HEK293T (cell line): ENCODE data around the gene CLUH.

Experiments used
- CTCF ChIA-PET: fragments of 350-600 bp; formaldehyde crosslinking; extraction: SDS; loops from one replicate; lab custom pipeline; 2021; ENCODE audit warnings: antibody characterized with exemption, inconsistent platforms; lab: Yijun Ruan, JAX
- POLR2A ChIA-PET: fragments of 350-600 bp; formaldehyde crosslinking; extraction: SDS; loops from one replicate; lab custom pipeline; 2020; ENCODE audit warnings: antibody characterized with exemption, inconsistent platforms; lab: Yijun Ruan, JAX
- DNase-seq: peaks from one replicate; pipeline ENCODE4 v3.0.0; 2012; ENCODE audit warnings: mixed read lengths; ENCODE audit errors: extremely low spot score
- ARNT ChIP-seq: fragments of 450-650 bp; IDR thresholded peaks from 2 replicates; pipeline ENCODE4 v1.6.1; 2017; ENCODE audit warnings: mild to moderate bottlenecking
- BHLHE40 ChIP-seq: fragments of 450-650 bp; IDR thresholded peaks from 2 replicates; pipeline ENCODE4 v1.6.1; 2016; ENCODE audit warnings: mild to moderate bottlenecking, moderate library complexity, borderline replicate concordance
- CTBP1 ChIP-seq: fragments of 450-650 bp; IDR thresholded peaks from 2 replicates; pipeline ENCODE4 v1.6.1; 2016; ENCODE audit warnings: borderline replicate concordance
- ELF4 ChIP-seq: fragments of 450-650 bp; IDR thresholded peaks from 2 replicates; pipeline ENCODE4 v1.6.1; 2017; ENCODE audit warnings: antibody characterized with exemption
- FOXA1 ChIP-seq: fragments of 450-650 bp; IDR thresholded peaks from 2 replicates; pipeline ENCODE4 v1.6.1; 2016; ENCODE audit warnings: mild to moderate bottlenecking
- FOXK2 ChIP-seq: fragments of 450-650 bp; IDR thresholded peaks from 2 replicates; pipeline ENCODE4 v1.6.1; 2016; ENCODE audit warnings: mild to moderate bottlenecking
- FOXM1 ChIP-seq: fragments of 450-650 bp; IDR thresholded peaks from 2 replicates; pipeline ENCODE4 v1.6.1; 2017; ENCODE audit warnings: mild to moderate bottlenecking, borderline replicate concordance
- HDGF ChIP-seq: fragments of 450-650 bp; IDR thresholded peaks from 2 replicates; pipeline ENCODE4 v1.6.1; 2017; ENCODE audit warnings: antibody characterized with exemption, borderline replicate concordance
- L3MBTL2 ChIP-seq: fragments of 450-650 bp; conservative IDR thresholded peaks from 2 replicates; pipeline ENCODE4 v1.6.1; 2016; ENCODE audit warnings: mild to moderate bottlenecking
- LEF1 ChIP-seq: fragments of 450-650 bp; IDR thresholded peaks from 2 replicates; pipeline ENCODE4 v1.6.1; 2017; ENCODE audit warnings: mild to moderate bottlenecking, borderline replicate concordance
- NFRKB ChIP-seq: fragments of 450-650 bp; IDR thresholded peaks from 2 replicates; pipeline ENCODE4 v1.6.1; 2016; ENCODE audit warnings: mild to moderate bottlenecking, moderate library complexity
- SP1 ChIP-seq: fragments of 450-650 bp; IDR thresholded peaks from 2 replicates; pipeline ENCODE4 v1.6.1; 2017
- SUZ12 ChIP-seq: fragments of 450-650 bp; IDR thresholded peaks from 2 replicates; pipeline ENCODE4 v1.6.1; 2016; ENCODE audit warnings: mild to moderate bottlenecking
- TARDBP ChIP-seq: fragments of 450-650 bp; IDR thresholded peaks from 2 replicates; pipeline ENCODE4 v1.6.1; 2016
- ZNF384 ChIP-seq: fragments of 450-650 bp; IDR thresholded peaks from 2 replicates; pipeline ENCODE4 v1.6.1; 2016
- TF ChIP-seq, protein P1 (sequence below): fragments of 450-650 bp; IDR thresholded peaks from 2 replicates; pipeline ENCODE4 v1.6.1; 2016

The CLUH gene

GRCh38 chr17:2734939-2735338 lies 23.4 kb upstream of the CLUH start:
- ChIA-PET POLR2A (no interaction called here), CTCF (no interaction called here)
- no peak for DNase-seq
- TF ChIP-seq BHLHE40 (no peak), ARNT (no peak), CTBP1 (no peak), FOXK2 (no peak), LEF1 (no peak), ELF4 (no peak), ZNF384 (no peak), FOXM1 (no peak), FOXA1 (no peak), HDGF (no peak), L3MBTL2 (no peak), TARDBP (no peak)
- TF ChIP-seq, protein P1, sequence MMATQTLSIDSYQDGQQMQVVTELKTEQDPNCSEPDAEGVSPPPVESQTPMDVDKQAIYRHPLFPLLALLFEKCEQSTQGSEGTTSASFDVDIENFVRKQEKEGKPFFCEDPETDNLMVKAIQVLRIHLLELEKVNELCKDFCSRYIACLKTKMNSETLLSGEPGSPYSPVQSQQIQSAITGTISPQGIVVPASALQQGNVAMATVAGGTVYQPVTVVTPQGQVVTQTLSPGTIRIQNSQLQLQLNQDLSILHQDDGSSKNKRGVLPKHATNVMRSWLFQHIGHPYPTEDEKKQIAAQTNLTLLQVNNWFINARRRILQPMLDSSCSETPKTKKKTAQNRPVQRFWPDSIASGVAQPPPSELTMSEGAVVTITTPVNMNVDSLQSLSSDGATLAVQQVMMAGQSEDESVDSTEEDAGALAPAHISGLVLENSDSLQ, result no peak

DNA sequence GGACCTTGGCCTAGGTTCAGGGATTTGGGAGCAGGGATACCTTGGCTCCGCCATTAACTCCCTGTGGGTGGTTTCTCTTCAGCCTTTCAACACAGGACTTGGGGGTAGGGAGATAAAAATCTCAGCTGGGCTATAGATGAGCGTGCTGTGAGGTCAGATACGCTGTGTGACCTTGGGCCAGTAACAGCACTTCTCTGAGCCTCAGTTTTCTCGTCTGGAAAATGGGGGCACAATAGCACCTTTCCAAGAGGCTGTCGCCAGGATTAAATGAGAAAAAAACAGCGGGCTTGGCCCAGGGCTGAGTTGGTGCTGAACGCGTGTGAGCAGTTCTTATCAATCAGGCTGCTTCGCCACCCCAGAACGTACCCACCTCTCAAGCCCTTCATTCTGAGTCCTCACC lies 20.2 kb upstream of the CLUH start:
- DNase-seq, result no peak
- ChIA-PET CTCF (no interaction called here), POLR2A (no interaction called here)
- TF ChIP-seq FOXK2, result no peak

GRCh38 chr17:2730764-2731353 lies 19.3 kb upstream of the CLUH start:
- POLR2A ChIA-PET, result no interaction called here
- TF ChIP-seq BHLHE40 (no peak), ELF4 (no peak), CTBP1 (no peak), SUZ12 (no peak), TARDBP (no peak), ARNT (no peak)
- CTCF ChIA-PET, result no interaction called here
- DNase-seq, result no peak

DNA sequence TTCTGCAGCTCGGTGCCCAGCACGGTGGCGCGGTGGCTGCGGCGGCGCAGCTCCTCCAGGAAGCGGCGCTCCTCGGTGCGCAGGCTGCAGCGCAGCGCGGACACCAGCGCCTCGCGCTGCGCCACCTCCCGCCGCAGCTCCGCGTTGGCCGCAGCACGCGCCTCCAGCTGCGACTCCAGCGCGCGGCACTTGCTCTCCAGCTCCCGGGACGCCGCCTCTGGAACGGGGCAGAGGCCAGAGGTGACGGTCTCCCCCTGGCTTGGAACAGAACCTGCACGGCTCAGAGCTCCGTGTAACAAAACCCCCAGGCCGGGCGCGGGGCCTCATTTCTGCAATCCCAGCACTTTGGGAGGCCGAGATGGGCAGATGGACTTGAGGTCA lies 13.2 kb upstream of the CLUH start:
- ChIA-PET POLR2A (no interaction called here), CTCF (interaction anchor here (0.6 to 0.7 kb wide), 2 partner anchors 48 to 309 kb away, joined by 3 read pairs; no protein-coding TSS in a partner anchor)
- DNase-seq, result peak; percentile 80
- TF ChIP-seq L3MBTL2 (peak; percentile 64), SUZ12 (no peak)

GRCh38 chr17:2723997-2724783 lies 12.6 kb upstream of the CLUH start:
- TF ChIP-seq SP1, result no peak
- TF ChIP-seq CTBP1, result no peak
- no peak for TF ChIP-seq FOXK2
- no peak for TF ChIP-seq FOXA1
- no peak for TF ChIP-seq ZNF384
- no peak for TF ChIP-seq ARNT
- TF ChIP-seq FOXM1, result no peak
- TF ChIP-seq HDGF, result no peak
- TF ChIP-seq BHLHE40, result no peak
- TF ChIP-seq, protein P1, result no peak
- TF ChIP-seq ELF4, result no peak
- no peak for TF ChIP-seq LEF1
- no peak for TF ChIP-seq L3MBTL2
- ChIA-PET POLR2A (no interaction called here), CTCF (interaction anchor here (0.6 to 0.7 kb wide), 2 partner anchors 47 to 309 kb away, joined by 3 read pairs; no protein-coding TSS in a partner anchor)
- no peak for DNase-seq

GRCh38 chr17:2723505-2723996 lies 12.0 kb upstream of the CLUH start:
- CTCF ChIA-PET, result no interaction called here
- DNase-seq, result no peak
- TF ChIP-seq SUZ12 (no peak), CTBP1 (no peak), LEF1 (no peak), FOXM1 (no peak), L3MBTL2 (no peak)
- POLR2A ChIA-PET, result no interaction called here

- ChIA-PET CTCF (no interaction called here), POLR2A (no interaction called here)
- DNase-seq, result no peak
- TF ChIP-seq L3MBTL2 (no peak), FOXK2 (no peak), CTBP1 (no peak), TARDBP (no peak), FOXA1 (no peak), ELF4 (no peak), HDGF (no peak), ZNF384 (no peak), ARNT (no peak), NFRKB (no peak), SUZ12 (no peak), SP1 (no peak), LEF1 (no peak), FOXM1 (no peak), BHLHE40 (no peak)
- TF ChIP-seq, protein P1, result no peak
Observed at GRCh38 chr17:2722611-2723010, 11.0 kb upstream of the CLUH start.
